HTERT RPE-1 (cell line): Measurements from ENCODE around the gene ARMC9.
"Not testable (repeated sequence)": the region's sequence is repeated elsewhere in the genome, so short reads cannot be mapped to it uniquely, and the experiment has no call there.

Experiments
- in situ Hi-C: fragments of 300-500 bp; cut with MboI; formaldehyde crosslinking; loops from 4 replicates; pipeline ENCODE4 v1.14.3; 2020; ENCODE audit warnings: low sequenced_read_pairs

ARMC9 gene

GRCh38 chr2:231336236-231336635 lies 137.8 kb downstream of the ARMC9 start:
- in situ Hi-C loops = no loop called here

GRCh38 chr2:231336700-231337099 lies 138.3 kb downstream of the ARMC9 start:
- in situ Hi-C loops = no loop called here

- in situ Hi-C loops = no loop called here
Measured at GRCh38 chr2:231337807-231338759, 139.7 kb downstream of the ARMC9 start.

GRCh38 chr2:231339316-231339715 lies 140.9 kb downstream of the ARMC9 start:
- in situ Hi-C loops = no loop called here

- in situ Hi-C loops = no loop called here
Measured at GRCh38 chr2:231341100-231341499, 142.7 kb downstream of the ARMC9 start.

- in situ Hi-C loops = no loop called here
Measured at GRCh38 chr2:231342061-231342711, 143.8 kb downstream of the ARMC9 start.

GRCh38 chr2:231343006-231343710 lies 144.7 kb downstream of the ARMC9 start:
- in situ Hi-C loops = no loop called here

- in situ Hi-C loops = no loop called here
Measured at GRCh38 chr2:231343988-231344387, 145.6 kb downstream of the ARMC9 start.

GRCh38 chr2:231344851-231345250 lies 146.4 kb downstream of the ARMC9 start:
- in situ Hi-C loops = no loop called here

GRCh38 chr2:231347081-231347480 lies 148.7 kb downstream of the ARMC9 start:
- in situ Hi-C loops = no loop called here

GRCh38 chr2:231347638-231348037 lies 149.2 kb downstream of the ARMC9 start:
- in situ Hi-C loops = no loop called here

GRCh38 chr2:231348173-231348572 lies 149.7 kb downstream of the ARMC9 start:
- in situ Hi-C loops = no loop called here

- in situ Hi-C loops = no loop called here
Measured at GRCh38 chr2:231348704-231349373, 150.4 kb downstream of the ARMC9 start.

GRCh38 chr2:231349374-231349735 lies 150.9 kb downstream of the ARMC9 start:
- in situ Hi-C loops = not testable (repeated sequence)

GRCh38 chr2:231351648-231352047 lies 153.2 kb downstream of the ARMC9 start:
- in situ Hi-C loops = no loop called here

GRCh38 chr2:231353469-231353868 lies 155.0 kb downstream of the ARMC9 start:
- in situ Hi-C loops = no loop called here

- in situ Hi-C loops = no loop called here
Measured at GRCh38 chr2:231355508-231356465, 157.4 kb downstream of the ARMC9 start.

GRCh38 chr2:231356466-231356844 lies 158.0 kb downstream of the ARMC9 start:
- in situ Hi-C loops = no loop called here

GRCh38 chr2:231357048-231357447 lies 158.6 kb downstream of the ARMC9 start:
- in situ Hi-C loops = no loop called here

GRCh38 chr2:231357931-231358330 lies 159.5 kb downstream of the ARMC9 start:
- in situ Hi-C loops = no loop called here
